ENCODE results near the gene TRAPPC5.
A peak's percentile ranks its signal among the peaks of the same experiment; 100 is the strongest.

Gene TRAPPC5

GRCh38 chr19:7701049-7701653, 20.5 kb downstream of the TRAPPC5 start:
- no peak for ATAC-seq
- TF ChIP-seq ISL1 (CRISPR knock-in tag; IDR thresholded peaks at IDR 0.05), result no peak

- no peak for ATAC-seq
Measured at GRCh38 chr19:7701654-7702457, 21.2 kb downstream of the TRAPPC5 start, which contains the start of gene FCER2. FCER2 (minus strand) TSS chr19:7702131; CDS start chr19:7699760, 2,371 bp downstream.

GRCh38 chr19:7703332-7703731, 22.7 kb downstream of the TRAPPC5 start:
- ATAC-seq, result peak; percentile 18; the same call in 1 of the 3 replicates
- TF ChIP-seq POU6F1 (CRISPR knock-in tag; IDR thresholded peaks at IDR 0.05; ENCODE audit: borderline replicate concordance, low read depth) (no peak), ZC3H10 (CRISPR knock-in tag; IDR thresholded peaks at IDR 0.05) (no peak), CSDC2 (CRISPR knock-in tag; IDR thresholded peaks at IDR 0.05) (no peak), CREB5 (CRISPR knock-in tag; IDR thresholded peaks at IDR 0.05; ENCODE audit: low read depth) (no peak), TCF4 (CRISPR knock-in tag; IDR thresholded peaks at IDR 0.05; ENCODE audit: borderline replicate concordance) (no peak), OSR1 (CRISPR knock-in tag; IDR thresholded peaks at IDR 0.05) (no peak), CSRNP3 (CRISPR knock-in tag; IDR thresholded peaks at IDR 0.05) (no peak), ZNF70 (CRISPR knock-in tag; IDR thresholded peaks at IDR 0.05) (no peak), SNAI2 (CRISPR knock-in tag; IDR thresholded peaks at IDR 0.05) (no peak), ZNF8 (CRISPR knock-in tag; IDR thresholded peaks at IDR 0.05) (no peak), TSHZ2 (CRISPR knock-in tag; IDR thresholded peaks at IDR 0.05) (no peak)

More at GRCh38 chr19:7701654-7702457, 21.2 kb downstream of the TRAPPC5 start, which contains the start of gene FCER2:
- no peak for TF ChIP-seq ZNF8 (CRISPR knock-in tag; IDR thresholded peaks at IDR 0.05)
- TF ChIP-seq TCF4 (CRISPR knock-in tag; IDR thresholded peaks at IDR 0.05; ENCODE audit: borderline replicate concordance), result no peak
- TF ChIP-seq ZFP30 (CRISPR knock-in tag; IDR thresholded peaks at IDR 0.05), result no peak
- no peak for TF ChIP-seq ZC3H10 (CRISPR knock-in tag; IDR thresholded peaks at IDR 0.05)
- no peak for TF ChIP-seq ZNF70 (CRISPR knock-in tag; IDR thresholded peaks at IDR 0.05)
- no peak for TF ChIP-seq ZFP3 (CRISPR knock-in tag; IDR thresholded peaks at IDR 0.05)
- TF ChIP-seq SNAI2 (CRISPR knock-in tag; IDR thresholded peaks at IDR 0.05), result no peak
- TF ChIP-seq ZNF565 (CRISPR knock-in tag; conservative IDR thresholded peaks at IDR 0.05; ENCODE audit: low read depth), result no peak
- TF ChIP-seq POU6F1 (CRISPR knock-in tag; IDR thresholded peaks at IDR 0.05; ENCODE audit: borderline replicate concordance, low read depth), result no peak
- TF ChIP-seq ARNTL (CRISPR knock-in tag; IDR thresholded peaks at IDR 0.05; ENCODE audit: borderline replicate concordance, low read depth), result no peak
- no peak for TF ChIP-seq CSRNP3 (CRISPR knock-in tag; IDR thresholded peaks at IDR 0.05)
- no peak for TF ChIP-seq GLIS3 (CRISPR knock-in tag; IDR thresholded peaks at IDR 0.05)
- TF ChIP-seq ESRRG (CRISPR knock-in tag; IDR thresholded peaks at IDR 0.05), result no peak
- no peak for TF ChIP-seq PATZ1 (CRISPR knock-in tag; IDR thresholded peaks at IDR 0.05; ENCODE audit: borderline replicate concordance)
